Activated effector memory CD4-positive, alpha-beta T cell treated with Interleukin-2 at 50 U/mL for 16 hours (primary cell): Measurements from ENCODE around the gene MYLK4.

Experiments
- DNase-seq: peaks from one replicate; pipeline ENCODE4 v3.0.0-alpha.2; 2020

Gene MYLK4

DNA sequence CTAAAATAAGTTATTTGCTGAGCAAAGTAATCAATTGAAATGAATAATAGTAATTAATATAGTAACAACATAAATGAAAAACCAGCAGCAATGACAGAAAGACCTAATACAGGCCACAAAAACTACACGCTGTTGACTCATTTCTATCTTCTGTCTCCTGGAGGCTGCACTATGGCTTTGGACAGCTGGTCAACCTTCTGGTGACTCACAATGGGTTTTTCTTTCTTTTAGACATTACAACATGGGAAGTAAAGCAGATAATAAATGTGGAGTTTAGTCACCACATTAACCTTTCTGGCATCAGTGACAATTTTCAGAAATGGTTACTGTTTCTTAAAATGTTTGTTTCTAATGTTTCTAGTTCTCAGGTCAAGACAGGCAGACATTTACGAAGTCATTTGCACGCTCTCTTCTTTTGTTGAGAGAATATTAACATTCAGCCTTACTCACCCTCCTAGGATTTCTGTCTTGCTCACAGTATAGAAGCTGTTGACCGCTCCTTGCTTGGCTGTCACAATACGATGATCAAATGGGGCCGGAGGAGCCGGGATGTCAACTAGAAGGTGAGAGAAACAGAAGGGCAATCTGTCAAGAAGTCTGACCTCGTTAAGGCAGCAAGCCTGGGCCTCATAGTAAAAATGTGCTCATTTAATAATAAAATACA, 62.2 kb downstream of the MYLK4 start:
- DNase-seq = no peak

DNA sequence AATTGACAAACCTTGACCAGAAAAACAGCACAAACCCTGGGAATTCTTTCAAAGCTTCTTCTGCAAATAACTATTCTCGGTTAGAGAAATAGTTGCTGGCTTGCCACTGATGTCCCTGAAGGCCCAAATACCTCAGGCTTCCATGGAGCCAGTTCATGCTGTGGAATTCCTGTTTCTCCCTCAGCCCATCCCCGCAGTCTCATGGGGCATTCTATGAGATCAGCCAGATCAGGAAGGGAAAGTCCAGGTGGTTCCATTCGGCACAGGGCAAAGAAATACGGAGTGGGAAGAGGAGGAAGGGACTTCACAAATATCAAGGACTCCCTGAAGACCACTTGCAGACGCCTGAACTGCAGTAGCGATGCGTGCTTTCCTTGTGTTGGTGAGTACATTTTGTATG, 63.3 kb downstream of the MYLK4 start:
- no peak for DNase-seq

DNA sequence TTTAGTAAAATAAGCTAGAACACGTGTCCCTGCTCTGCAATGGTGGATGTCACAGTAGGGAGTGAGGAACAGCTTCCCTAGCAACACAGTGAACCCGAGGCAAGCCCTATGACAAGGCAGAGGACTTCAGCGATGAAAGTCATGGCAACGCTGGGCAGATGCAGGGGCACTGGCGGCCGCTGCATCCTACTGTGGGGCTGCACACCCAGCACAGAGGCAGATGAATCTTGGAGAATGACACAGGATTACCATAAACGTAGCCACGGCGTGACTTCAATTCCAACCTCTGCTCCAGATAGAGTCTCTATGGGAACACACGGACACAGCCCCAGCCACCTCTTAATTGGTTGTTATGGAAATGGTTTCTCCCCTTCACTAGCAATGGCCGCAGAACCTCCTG, 64.2 kb downstream of the MYLK4 start:
- no peak for DNase-seq

DNA sequence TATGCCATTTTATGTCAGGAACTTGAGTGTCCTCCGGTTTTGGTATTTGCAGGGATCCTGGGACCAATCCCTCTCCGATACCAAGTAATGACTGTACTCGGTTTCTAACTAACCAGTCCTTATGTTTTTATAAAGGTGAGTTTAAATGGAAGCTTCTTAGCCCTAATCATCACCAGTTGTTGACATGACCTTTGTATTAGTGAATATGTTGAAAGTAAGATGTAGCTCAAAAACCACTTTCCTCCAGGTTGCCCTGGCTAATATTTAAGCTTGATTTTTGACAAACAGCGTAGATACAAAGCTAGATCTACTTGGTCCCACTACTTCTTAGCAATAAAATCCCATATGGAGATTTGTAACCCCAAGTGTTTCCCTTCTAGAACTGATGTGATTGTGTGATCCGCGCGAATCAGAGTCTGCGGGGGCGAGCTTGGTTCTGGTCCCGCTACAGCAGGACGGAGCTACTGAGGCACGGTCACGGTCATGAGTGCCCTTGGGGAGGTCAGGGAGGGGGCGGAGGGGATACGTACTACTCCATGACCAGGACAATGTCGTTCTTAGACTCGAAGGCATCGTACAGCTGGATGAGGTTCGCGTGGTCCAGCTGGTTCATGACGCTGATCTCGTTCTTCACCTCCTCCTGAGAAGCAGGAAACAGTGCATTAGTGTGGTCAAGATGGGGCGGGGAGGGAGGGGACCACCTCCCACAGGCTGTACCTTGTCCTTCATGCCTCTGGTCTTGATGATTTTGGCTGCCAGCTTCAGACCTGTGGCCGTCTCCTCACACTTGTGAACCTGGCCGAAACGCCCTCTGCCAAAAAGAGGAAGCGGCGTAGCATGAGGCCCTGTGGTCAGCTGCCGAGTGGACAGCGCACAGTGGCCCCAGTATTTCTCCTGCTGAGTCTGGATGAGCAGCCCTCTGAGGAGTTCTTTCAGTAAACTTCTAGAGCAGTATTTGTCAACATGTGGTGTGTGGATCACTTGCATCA, 65.7 kb downstream of the MYLK4 start:
- DNase-seq = no peak

DNA sequence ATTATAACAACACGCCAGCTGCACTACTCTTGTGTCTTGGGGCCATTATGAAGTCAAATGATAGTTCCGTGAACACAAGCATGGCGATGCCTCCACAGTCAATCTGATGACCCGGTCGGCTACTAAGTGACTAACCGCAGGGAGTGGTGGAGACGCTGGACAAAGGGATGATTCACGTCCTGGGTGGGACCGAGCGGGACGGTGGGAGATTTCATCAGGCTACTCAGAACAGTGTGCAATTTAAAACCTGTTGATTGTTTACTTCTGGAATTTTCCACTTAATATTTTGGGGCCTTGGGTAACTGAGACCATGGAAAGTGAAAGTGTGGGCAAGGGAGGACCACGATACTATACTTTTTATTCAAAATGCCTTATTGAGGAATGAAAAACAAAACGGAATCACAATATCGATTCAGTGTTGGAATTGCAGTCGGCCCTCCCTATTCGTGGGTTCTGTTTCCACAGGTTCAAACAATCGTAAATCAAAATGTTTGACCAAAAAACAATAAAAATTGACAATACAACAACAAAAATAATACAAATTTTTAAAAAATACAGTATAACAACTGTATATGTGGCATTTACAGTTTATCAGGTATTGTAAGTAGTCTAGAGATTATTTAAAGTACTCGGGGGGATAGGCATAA, 66.5 kb downstream of the MYLK4 start:
- DNase-seq = no peak

DNA sequence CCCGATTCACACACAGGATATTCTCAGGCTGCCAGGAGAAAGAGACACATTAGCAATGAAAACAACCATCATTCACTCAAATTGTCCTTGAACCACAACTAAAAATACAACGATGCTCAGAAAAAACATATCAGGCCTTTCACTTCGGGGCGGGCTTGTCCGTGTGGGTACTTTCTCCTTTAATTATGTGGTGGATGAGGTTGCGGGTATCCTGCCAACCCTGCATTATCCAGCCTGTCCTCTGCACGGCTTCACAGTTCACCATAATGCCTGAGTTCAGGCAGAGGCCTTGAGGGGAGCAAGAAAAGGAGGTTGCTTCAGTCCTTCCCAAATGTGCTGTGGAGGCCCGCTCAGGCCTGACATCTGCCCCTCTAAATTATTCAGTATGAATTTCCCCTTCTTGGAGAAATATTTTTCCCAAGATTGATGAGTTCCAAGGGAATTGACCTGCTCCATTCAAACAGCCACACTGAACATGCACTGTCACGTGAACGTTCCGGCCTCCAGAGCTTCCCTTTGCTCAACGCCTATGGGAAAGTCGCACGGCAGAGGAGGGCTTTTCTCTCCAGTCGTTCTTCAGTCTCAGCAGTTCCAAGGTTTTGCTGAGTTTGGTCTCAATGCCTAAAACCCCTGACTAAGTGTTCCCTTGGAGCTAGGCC, 70.3 kb downstream of the MYLK4 start:
- no peak for DNase-seq

DNA sequence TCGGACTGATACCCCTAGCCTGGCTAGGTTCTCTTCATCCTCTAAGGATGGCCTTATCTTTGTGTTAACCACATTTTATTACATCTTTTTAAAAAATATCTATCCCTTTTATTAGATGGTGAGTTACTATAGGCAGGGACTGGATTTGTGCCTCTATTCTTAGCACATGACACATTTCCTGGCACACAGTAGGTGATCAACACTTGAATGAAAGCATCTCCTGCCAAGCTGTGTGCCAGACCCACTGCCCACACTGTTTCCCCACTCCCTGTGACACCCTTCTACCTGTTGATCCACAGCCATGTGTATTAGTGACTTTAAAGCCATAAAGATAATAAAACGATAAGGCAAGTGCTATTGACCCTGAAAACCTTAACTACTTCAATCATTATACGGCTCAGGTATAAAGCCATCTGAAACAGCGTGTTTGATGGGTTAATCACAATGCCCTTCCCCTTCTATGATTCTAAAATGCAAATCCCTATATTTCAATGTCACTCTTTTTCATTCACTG, 73.6 kb downstream of the MYLK4 start:
- no peak for DNase-seq

DNA sequence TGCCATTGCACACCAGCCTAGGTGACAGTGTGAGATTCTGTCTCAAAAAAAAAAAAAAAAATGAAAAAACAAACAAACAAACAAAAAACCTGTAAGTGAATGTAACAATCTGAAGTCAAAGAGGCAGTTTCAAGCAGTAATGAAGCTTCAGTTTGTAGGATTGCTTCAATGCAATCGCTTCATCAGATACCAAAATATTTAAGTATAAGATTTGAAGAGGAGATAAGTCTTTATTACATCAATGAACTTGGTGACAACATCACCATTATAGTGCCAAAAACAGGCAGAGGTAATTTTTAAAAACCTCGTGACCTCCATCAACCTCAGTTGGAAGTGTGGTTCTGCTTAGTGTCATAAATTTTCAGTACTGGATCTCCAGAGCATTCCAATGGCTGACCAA, 74.7 kb downstream of the MYLK4 start:
- DNase-seq = no peak

DNA sequence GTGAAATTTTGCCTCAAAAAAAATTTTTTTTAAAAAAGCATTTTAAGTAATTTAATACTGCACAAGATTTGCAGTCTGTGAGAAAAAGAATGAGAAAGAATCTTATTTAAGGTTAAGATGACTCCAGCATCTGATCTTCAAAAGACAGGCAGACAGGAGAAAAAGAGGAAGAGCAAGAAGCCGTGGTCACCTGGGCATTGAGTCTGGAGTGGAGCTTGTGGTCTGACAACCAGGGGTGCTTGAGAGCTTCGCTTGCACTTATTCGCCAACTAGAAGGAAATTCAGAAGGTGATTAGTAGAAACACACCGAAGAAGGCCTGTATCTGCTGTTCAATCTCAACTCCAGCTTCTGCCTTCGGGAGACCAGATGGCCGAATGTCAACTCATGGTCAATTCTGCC, 75.9 kb downstream of the MYLK4 start:
- DNase-seq = no peak

DNA sequence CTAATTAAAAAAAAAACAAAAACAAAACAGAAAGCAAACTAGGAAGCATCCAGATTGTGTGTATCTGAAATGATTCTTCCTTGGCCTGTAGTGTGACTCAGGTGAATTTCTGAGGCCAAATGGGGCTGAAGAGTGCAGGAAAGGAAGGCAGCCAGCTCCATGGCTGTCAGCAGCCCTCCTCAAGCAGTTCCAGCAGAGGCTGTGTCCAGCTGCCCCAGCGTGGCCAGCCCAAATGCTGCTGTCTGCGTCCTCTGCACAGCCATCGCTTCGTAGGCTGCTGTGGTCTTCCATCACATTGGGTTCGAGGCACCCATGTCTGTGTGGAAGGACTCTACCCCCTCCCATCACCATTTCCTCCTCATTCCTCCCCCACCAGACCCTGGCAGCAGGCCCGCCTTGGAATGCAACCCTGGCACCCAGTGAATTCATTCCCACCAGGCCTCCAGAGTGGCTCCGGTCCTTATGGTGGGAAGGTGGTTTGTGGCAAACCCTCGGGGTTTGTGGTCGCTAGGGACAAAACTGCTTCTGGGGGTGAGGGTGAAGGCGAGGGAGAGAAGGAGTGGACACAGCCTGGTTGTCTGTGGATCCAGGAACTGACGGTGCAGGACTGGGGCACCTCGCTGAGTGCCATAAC, 81.5 kb downstream of the MYLK4 start:
- DNase-seq = no peak

DNA sequence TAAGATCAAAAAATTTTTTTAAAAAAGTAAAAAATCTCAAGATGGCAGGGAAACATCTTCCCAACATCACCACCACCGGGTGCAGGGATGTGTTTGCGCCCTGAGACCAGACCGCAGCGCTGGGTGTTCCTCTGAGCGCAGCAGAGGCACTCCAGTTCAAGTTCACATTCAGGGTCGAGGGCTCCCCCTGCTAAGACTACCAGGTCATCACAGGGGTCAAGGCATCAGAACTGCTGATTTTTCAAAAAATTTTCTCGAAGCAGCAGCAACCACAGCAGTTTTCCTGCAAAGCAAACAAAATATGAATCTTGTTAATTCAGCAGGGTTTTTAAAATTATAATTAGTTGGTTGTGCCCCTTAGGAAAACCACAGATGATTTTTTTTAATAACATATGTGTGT, 83.1 kb downstream of the MYLK4 start:
- DNase-seq = no peak

DNA sequence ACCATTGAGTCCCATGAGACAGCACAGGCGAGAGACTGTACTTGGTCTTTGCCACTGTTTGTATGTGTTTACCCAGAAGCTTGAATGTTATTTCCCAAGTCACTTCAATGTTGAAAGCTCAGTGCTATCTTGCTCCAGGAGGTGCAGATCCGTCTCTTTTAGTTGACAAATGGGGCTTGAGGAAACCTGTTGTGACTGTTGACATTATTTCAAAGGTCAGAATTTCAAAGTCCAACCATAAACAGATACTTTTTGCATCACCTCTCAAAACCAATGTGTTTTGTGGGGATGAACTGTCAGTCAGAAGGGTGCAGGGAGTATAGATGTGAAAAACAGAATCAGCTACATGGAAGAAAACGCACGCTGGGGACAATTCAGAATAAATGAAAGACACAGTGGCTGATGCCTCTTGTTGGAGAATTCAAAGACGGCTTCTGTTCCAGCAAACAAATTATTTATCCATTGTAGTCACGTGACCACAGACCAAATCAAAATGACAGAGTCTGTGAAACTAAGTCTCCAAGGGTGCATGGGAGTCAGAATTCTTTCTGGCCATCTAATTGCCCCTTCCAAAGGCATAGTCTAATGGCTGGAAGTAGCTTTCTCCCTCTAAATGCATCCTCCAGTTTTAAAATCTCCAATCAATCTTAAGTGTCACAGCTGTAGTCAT, 83.7 kb downstream of the MYLK4 start:
- no peak for DNase-seq

DNA sequence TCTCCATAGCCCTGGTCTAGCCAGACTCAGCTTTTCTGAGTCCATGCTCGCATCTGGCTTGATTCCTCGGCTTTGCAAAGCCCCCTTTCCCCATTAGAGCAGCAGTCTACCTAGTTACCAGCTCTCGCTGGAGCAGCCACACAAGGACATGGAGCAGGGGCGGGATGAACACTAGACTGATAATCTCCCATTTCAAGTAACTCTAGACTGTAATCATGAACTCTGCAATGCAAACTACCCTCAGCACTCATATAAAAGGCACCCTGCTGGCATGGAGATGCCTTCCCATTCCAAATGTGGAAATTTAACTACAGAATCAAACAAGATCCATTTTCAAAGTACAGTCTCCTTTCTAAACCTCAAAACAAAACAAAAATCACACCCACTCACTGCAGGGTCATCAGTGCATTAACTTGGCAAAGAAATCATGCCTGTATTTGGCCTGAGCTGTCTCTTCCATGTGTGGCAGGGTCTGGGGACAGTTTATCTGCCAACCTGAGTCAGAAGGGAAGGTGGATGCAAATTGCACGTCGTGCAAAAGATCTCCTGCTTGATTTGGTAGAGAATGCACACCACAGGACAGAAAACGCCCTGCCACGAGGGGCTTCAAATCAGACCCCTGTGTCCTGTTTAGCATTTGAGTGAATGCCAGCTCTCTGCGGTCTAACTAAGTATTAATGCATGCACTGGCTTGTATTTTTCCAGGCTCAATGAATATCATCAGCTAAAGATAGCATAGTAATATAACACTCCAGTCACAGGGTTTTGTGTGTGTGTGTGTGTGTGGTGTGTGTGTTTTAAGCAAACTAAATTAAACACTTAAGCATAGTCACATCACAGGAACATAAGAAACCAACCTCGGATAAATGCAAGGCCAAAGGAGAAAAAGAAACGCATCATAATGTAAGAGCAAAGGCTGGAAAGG, 85.3 kb downstream of the MYLK4 start:
- no peak for DNase-seq

DNA sequence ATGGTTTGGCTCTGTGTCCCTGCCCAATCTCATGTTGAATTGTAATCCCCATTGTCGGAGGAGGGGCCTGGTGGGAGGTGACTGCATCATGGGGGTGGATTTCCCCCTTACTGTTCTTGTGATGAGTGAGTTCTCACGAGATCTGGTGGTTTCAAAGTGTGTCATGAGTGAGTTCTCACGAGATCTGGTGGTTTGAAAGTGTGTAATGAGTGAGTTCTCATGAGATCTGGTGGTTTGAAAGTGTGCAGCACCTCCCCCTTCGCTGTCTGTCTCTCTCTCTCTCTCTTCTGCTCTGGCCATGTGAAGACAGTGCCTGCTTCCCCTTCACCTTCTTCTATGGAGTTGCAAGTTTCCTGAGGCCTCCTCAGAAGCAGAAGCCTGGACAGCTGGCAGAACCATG, 87.6 kb downstream of the MYLK4 start:
- no peak for DNase-seq

DNA sequence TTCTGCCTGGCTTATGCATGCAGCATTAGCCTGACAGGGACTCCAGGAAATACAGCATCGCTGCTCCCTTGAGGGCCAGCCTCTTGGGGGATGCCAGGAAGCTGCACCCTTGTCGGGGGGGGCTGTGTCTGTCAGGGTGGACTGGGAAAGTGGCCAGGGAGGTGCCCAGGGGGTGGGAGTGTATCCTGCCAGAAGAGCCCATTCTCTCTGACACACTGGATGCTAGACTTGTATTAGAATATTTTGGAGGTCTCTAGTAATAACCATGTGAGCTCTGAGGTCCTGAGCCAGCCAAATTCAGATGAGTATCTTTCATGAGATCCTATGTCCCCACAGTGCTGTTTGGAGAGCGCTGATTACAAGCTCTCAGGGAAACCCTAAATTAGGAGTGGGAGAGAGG, 89.1 kb downstream of the MYLK4 start:
- no peak for DNase-seq

DNA sequence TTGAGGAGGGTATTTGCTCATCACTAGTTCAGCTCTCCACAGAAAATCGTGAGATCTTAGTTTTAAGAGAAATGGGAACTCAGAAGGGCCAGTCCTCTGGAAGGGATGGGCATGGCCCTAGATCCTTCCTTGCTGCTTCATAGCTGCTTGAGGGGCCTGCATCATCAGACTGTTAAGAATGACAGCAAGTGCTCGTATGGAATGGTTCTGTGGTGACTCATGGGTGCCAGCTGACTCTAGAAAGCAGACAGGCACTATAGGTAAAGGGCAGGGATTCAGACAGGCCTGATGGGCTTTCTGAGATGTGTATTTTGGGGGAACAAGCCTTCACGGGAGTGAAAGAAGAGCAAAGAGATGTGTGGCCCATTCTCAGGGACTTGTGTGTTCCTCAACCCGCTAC, 90.8 kb downstream of the MYLK4 start:
- no peak for DNase-seq

DNA sequence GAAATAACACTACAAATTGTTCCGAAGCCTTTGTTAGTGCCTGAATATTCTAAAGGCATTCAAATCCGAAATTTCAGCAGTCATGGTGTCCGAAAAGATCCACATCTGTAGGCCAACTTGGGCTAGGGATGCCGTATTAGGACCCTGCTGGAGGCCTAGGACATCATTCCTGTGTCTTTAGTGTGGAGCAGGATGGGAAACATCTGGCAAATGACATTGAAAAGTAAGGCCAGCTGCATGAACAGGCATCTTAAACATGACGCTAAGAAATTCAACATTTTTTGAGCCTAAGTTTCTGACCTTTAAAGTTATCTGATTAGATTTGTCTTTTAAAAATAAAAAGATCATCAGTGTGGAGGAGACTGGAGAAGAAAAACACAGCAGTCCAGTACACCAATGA, 91.3 kb downstream of the MYLK4 start:
- no peak for DNase-seq

DNA sequence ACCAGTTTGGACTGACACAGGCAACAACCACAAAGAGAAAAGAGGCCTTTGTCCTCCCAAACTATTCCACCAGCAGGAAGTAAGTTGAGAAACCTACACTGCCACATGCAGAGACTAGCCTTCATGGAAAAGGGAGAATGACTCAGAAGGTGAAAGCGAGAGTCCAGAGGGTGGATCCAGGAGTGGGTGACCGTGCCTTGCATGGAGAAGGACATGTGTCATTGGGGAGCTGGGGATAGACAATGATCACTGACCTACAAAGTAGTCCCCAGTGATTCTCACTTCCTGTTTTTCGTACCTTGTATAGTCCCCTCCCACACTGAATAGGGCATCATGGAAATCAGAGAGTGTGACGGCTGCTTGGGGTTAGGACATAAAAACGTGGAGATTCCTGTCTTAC, 91.9 kb downstream of the MYLK4 start:
- no peak for DNase-seq

DNA sequence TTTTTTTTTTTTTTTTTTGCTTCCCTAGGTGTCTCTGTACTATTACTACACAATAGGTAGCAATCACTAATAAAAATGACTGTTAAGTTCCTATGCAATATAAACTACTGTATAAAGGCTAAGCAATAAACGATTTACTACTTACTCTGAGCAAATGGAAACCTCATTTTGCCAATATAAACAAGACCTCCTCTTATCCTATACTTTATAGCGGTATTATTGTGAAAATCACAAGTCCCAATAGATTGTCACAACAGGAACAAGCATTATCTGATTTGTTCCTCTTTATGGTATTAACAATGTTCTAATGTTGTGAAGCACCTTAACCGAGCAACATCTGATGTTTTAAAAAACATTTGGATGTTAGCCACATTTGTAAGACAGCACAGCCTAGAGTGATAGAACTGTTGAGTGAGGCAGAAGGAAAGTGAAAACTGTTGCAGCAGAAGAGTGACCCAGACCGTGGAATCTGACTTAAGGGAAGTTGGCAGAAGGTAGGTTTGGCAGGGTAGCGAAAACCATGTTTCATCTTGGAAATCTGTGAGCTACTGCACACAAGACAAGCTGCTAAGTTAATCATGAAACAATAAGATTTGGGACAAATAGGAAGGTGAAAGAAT, 94.2 kb downstream of the MYLK4 start:
- no peak for DNase-seq

DNA sequence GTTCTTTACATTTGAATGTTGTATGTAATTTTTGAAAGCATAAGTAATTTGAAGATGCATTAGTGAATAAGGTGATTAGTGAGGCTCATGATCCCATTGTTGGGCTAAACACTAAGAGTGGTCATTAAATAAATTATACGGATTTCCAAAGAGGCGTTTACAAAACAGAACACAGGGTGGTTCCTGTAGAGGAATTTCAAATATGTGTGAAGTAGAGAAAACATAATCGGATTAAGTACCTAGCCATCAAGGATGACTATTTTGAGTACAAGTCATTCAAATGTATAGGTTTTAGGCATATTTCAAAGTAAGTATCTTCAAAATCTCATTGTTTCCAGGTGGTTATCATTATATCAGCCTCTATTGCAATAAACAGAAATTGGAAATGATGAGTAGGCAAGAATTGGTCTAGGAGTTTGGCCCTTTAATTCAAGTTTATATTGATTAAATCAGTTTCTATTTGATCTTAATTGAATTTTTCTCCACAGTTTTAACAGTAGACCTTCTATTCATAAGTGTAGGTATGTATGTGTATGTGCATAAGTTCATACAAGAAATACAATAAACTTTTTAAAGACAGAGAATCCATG, 94.8 kb downstream of the MYLK4 start:
- DNase-seq = no peak
